A204.1 (cell line): Measurements from ENCODE around the gene IL20.

Experiments
- FAIRE-seq: peaks from 2 replicates; lab custom pipeline; 2012; peaks lifted over from hg19 to GRCh38; lab: Jason Lieb, UNC

The IL20 gene

GRCh38 chr1:206904423-206905142 is 39.2 kb downstream of the IL20 start:
- no peak for FAIRE-seq

GRCh38 chr1:206905295-206906164 is 40.1 kb downstream of the IL20 start:
- no peak for FAIRE-seq

GRCh38 chr1:206907304-206907991 is 42.0 kb downstream of the IL20 start:
- FAIRE-seq = no peak

DNA sequence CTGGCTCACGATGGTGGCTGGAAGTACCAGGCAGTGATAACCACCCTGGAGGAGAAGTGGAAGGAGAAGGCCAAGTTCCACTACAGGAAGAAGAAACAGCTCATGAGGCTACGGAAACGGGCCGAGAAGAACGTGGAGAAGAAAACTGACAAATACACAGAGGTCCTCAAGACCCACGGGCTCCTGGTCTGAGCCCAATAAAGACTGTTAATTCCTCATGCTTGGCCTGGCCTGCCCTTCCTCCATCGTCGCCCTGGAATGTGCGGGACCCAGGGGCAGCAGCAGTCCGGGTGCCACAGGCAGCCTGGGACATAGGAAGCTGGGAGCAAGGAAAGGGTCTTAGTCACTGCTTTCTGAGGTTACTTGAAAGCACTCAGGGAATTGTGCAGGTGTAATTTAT is 42.6 kb downstream of the IL20 start:
- no peak for FAIRE-seq

GRCh38 chr1:206909161-206909882 is 43.9 kb downstream of the IL20 start:
- no peak for FAIRE-seq

DNA sequence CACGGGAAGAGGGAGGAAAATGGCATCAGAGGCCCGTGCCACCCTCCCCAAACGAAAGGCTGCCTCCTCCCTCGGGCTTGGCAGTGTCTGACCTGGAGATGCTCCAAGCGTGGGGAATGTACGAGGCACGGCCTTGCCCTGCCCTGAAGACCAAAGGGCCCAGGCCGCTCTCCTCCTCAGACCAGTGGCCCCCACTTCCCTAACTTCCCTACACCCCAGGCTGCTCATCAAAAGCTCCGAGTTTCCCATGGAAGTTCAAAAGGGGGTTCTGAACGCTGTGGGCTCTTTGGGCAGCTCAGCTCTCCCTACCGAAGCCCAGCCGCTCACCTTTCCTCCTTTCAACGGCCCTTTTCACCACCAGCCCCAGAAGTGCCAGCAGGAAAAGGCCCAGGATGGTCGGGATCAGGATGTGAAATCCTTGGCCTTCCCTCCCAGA is 44.5 kb downstream of the IL20 start:
- no peak for FAIRE-seq

GRCh38 chr1:206911064-206911663 is 45.7 kb downstream of the IL20 start:
- no peak for FAIRE-seq

DNA sequence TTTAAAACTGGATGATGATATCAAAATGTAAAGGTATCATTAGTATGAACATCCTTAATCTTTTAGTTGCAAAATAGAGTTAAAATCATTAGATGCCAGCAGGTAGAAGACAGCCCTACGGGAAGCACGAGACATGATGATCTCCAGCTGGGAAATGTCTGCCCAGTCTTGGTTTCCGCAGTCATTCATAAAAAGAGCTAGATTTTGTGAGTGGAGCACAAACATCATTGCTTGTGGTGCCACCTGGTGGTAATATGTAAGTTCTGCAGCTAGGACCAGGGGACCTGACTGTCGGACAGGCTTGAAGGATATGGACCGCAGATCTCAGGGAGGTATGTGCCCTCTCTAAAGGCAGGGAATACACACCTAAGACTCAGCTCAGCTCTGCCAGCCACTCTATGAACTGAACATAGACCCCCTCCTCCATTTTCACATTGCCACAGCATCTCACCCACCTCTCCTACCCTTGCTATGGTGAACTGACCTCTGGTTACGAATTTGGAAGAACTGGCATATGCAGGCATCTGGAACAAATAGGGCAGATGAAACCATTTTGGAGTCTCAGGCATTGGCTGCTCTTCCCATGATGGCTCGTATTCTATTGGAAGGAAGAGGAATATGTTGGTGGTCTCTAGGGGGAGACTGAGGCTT is 47.1 kb downstream of the IL20 start:
- no peak for FAIRE-seq

GRCh38 chr1:206913766-206914537 is 48.5 kb downstream of the IL20 start:
- no peak for FAIRE-seq

DNA sequence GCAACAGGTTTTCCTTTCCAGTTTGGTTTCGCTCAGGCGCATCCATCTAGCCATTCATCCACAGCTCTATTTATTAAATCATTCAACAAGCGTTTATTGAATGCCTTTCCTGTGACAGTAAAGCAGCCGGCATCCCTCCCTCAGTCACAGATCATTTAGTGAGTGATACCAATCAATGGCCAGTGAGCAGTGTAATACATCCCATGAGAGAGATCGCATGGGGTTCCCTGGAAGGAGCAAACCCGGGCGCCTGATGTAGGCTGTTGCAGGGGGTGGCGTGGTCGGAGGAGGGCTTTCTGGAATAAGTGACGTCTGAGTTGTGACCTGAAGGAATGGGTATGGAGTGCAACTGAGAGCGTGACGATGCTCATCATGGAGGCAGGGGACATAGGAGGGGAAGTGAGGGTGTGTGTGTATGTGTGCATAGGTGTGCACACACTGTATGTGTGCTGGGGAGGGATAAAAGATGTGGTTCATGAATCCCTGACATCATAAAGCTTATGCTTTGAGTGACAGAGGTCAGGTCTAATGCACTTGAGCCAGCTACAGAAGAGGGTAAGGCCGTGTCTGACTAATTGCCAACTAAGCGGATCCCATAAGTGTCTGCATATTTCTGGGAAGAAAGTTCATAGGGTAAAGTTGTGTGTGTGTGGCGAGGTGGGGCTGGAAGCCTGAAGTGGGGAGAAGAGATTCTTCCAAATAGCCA is 49.8 kb downstream of the IL20 start:
- no peak for FAIRE-seq

DNA sequence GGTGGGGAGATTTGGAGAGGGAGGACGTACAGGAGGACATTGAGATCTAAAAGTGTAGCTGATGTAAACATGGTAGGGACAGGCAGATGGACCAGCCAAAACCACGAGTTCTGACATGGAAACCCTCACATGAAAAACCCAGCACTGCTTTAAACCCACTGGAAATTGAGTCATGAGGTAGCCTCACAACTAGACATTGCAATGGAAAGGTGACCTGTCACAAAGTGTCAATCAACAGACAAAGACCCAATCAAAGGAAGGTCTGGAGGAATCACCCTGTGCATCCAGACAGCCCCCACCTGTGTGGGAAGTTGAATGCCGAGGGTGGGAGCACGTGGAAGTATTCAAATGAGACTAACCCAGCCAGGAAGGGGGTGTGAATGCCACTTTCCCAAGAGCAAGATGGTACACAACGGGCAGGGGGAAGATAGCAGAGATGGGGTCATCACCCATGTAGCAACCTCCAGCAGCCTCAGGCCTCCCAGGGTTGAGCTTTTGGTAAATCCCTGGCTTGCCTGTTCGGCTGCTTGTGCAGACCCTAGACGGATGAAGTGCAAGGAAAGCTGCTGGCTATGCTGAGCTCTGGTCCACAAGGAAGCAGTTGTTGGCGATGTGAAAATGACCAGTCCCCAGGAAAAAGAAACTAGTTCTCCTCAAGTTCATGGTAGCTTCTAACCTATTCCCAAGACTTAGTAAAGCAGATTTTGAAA is 50.7 kb downstream of the IL20 start:
- FAIRE-seq = no peak

GRCh38 chr1:206918076-206918475 is 52.7 kb downstream of the IL20 start:
- no peak for FAIRE-seq
